SK-N-SH (cell line): ENCODE measurements around the gene MRPS7. TPM values are rescaled to one million over a fixed set of nuclear protein-coding genes. Genes with fewer than 3 reads are reported as not detected.
A peak's percentile ranks its signal among the peaks of the same experiment; 100 is the strongest.

ENCODE experiments used
- CTCF ChIA-PET: fragments of 300-600, 350-600 bp; formaldehyde crosslinking; extraction: SDS; loops from one replicate; lab custom pipeline; 2021; lab: Yijun Ruan, JAX
- POLR2A ChIA-PET: fragments of 350-600 bp; sonication (Branson Sonifier 250); formaldehyde crosslinking; extraction: SDS; loops from one replicate; lab custom pipeline; 2020; ENCODE audit warnings: antibody characterized with exemption, inconsistent platforms; lab: Yijun Ruan, JAX
- DNase-seq: peaks from one replicate; pipeline ENCODE4 v3.0.0; 2012
- H2AFZ ChIP-seq: fragments of 200-600 bp; sonication (generic); 2 replicates; pipeline ENCODE4 v1.8.1; 2016; ENCODE audit warnings: antibody characterized with exemption, mild to moderate bottlenecking, low read depth
- H3F3A ChIP-seq: fragments of 200-600 bp; sonication (generic); replicated peaks from 2 replicates; pipeline ENCODE3; 2016; ENCODE audit warnings: antibody characterized with exemption, mild to moderate bottlenecking; ENCODE audit not compliant: insufficient read depth
- H3K27ac ChIP-seq, 2 experiments: fragments of 200-500 bp in 1 of 2; fragments of 200-600 bp in 1 of 2; sonication (Bioruptor generic) in 1 of 2; sonication (generic), shearing (Covaris generic) in 1 of 2; 2 replicates each; pipeline versions ENCODE4 v1.5.1 to v1.6.1; 2014 to 2016; ENCODE audit warnings: low read depth in 2 of 2, inconsistent platforms in 1 of 2, low read length in 1 of 2, mild to moderate bottlenecking in 1 of 2, mixed read lengths in 1 of 2
- H3K27me3 ChIP-seq: fragments of 200-600 bp; sonication (generic), shearing (Covaris generic); 2 replicates; pipeline ENCODE4 v1.6.1; 2016; ENCODE audit warnings: mixed run types; ENCODE audit not compliant: insufficient read depth
- H3K36me3 ChIP-seq, 2 experiments: fragments of 200-500 bp in 1 of 2; fragments of 200-600 bp in 1 of 2; sonication (Bioruptor generic) in 1 of 2; sonication (generic) in 1 of 2; replicated peaks in 1 of 2; 2 replicates each; pipeline versions ENCODE3 to v1.5.1; 2014 to 2016; ENCODE audit warnings: low read length in 1 of 2, mild to moderate bottlenecking in 1 of 2; ENCODE audit not compliant: insufficient read depth in 2 of 2, control insufficient read depth in 1 of 2
- H3K4me1 ChIP-seq, 2 experiments: fragments of 200-500 bp in 1 of 2; fragments of 200-600 bp in 1 of 2; sonication (Bioruptor generic) in 1 of 2; sonication (generic), shearing (Covaris generic) in 1 of 2; 2 replicates each; pipeline versions ENCODE4 v1.5.1 to v1.6.1; 2014 to 2016; ENCODE audit warnings: low read depth in 1 of 2, low read length in 1 of 2, mixed run types in 1 of 2; ENCODE audit not compliant: insufficient read depth in 2 of 2, control insufficient read depth in 1 of 2
- H3K4me2 ChIP-seq: fragments of 200-600 bp; sonication (generic), shearing (Covaris generic); 2 replicates; pipeline ENCODE4 v1.6.1; 2017; ENCODE audit warnings: mixed run types
- H3K4me3 ChIP-seq, 2 experiments: fragments of 200-500 bp in 1 of 2; fragments of 200-600 bp in 1 of 2; sonication (Bioruptor generic) in 1 of 2; sonication (generic), shearing (Covaris generic) in 1 of 2; 2 replicates each; pipeline versions ENCODE4 v1.5.1 to v1.8.1; 2014 to 2016; ENCODE audit warnings: low read depth in 2 of 2, inconsistent platforms in 1 of 2, low read length in 1 of 2, mild to moderate bottlenecking in 1 of 2, mixed read lengths in 1 of 2, moderate library complexity in 1 of 2
- H3K79me2 ChIP-seq: fragments of 200-600 bp; sonication (generic); 2 replicates; pipeline ENCODE4 v1.8.1; 2017; ENCODE audit warnings: mild to moderate bottlenecking; ENCODE audit not compliant: insufficient read depth
- H3K9ac ChIP-seq: fragments of 200-600 bp; sonication (generic); 2 replicates; pipeline ENCODE4 v1.6.1; 2017; ENCODE audit warnings: mixed run types
- H3K9me2 ChIP-seq: fragments of 200-600 bp; sonication (generic); 2 replicates; pipeline ENCODE4 v1.6.1; 2017; ENCODE audit warnings: mixed run types
- H3K9me3 ChIP-seq: fragments of 200-600 bp; sonication (generic); 2 replicates; pipeline ENCODE4 v1.6.1; 2017; ENCODE audit warnings: mixed run types, mild to moderate bottlenecking, moderate library complexity
- H4K20me1 ChIP-seq: fragments of 200-600 bp; sonication (generic); 2 replicates; pipeline ENCODE4 v1.6.1; 2017; ENCODE audit warnings: mild to moderate bottlenecking, mixed run types; ENCODE audit not compliant: insufficient read depth
- CTCF ChIP-seq: fragments of 200-600 bp; sonication (generic); IDR thresholded peaks from 2 replicates; pipeline ENCODE4 v1.6.1; 2017; ENCODE audit warnings: antibody characterized with exemption, mild to moderate bottlenecking, moderate library complexity
- EZH2phosphoT487 ChIP-seq: fragments of 200-600 bp; sonication (generic); IDR thresholded peaks from 2 replicates; pipeline ENCODE4 v1.6.1; 2017; ENCODE audit warnings: low read depth, mixed run types, mild to moderate bottlenecking, antibody characterized with exemption, moderate library complexity, borderline replicate concordance
- FOXM1 ChIP-seq: IDR thresholded peaks from 2 replicates; pipeline ENCODE4 v1.4.0; 2012; ENCODE audit warnings: low read depth, mild to moderate bottlenecking
- GATA2 ChIP-seq: sonication (generic); formaldehyde crosslinking; IDR thresholded peaks from 2 replicates; pipeline ENCODE4 v1.5.0; 2020; ENCODE audit warnings: mild to moderate bottlenecking, missing genetic modification reagents
- IRF3 ChIP-seq: fragments of 150-350 bp; IDR thresholded peaks from 2 replicates; pipeline ENCODE4 v1.6.1; 2016; ENCODE audit warnings: mild to moderate bottlenecking, low read depth, low read length
- MEF2A ChIP-seq: IDR thresholded peaks from 2 replicates; pipeline ENCODE4 v1.4.0; 2012; ENCODE audit warnings: low read depth, borderline replicate concordance
- MXI1 ChIP-seq: IDR thresholded peaks from 2 replicates; pipeline ENCODE4 v1.6.1; 2012; ENCODE audit warnings: mild to moderate bottlenecking, low read depth, low read length, improper control_type of control experiment
- POLR2AphosphoS5 ChIP-seq: IDR thresholded peaks from 2 replicates; pipeline ENCODE4 v1.6.1; 2012; ENCODE audit warnings: low read depth, low read length
- RCOR1 ChIP-seq: fragments of 150-350 bp; IDR thresholded peaks from 2 replicates; pipeline ENCODE4 v1.6.1; 2017; ENCODE audit warnings: antibody characterized with exemption, low read length
- RFX5 ChIP-seq: IDR thresholded peaks from 2 replicates; pipeline ENCODE4 v1.6.1; 2012; ENCODE audit warnings: mild to moderate bottlenecking, improper control_type of control experiment, low read length
- RXRA ChIP-seq: IDR thresholded peaks from 2 replicates; pipeline ENCODE4 v1.4.0; 2012; ENCODE audit warnings: low read depth, mild to moderate bottlenecking, borderline replicate concordance
- TAF1 ChIP-seq: IDR thresholded peaks from 2 replicates; pipeline ENCODE4 v1.6.1; 2012; ENCODE audit warnings: low read depth, mild to moderate bottlenecking, low read length, moderate library complexity, borderline replicate concordance
- TEAD4 ChIP-seq: IDR thresholded peaks from 2 replicates; pipeline ENCODE4 v1.4.0; 2012; ENCODE audit warnings: mild to moderate bottlenecking, borderline replicate concordance; ENCODE audit not compliant: insufficient read depth
- USF1 ChIP-seq: IDR thresholded peaks from 2 replicates; pipeline ENCODE4 v1.4.0; 2012; ENCODE audit warnings: low read depth, borderline replicate concordance
- USF2 ChIP-seq: fragments of 150-350 bp; IDR thresholded peaks from 2 replicates; pipeline ENCODE4 v1.6.1; 2017; ENCODE audit warnings: antibody characterized with exemption, low read length, low read depth, borderline replicate concordance
- YY1 ChIP-seq: IDR thresholded peaks from 2 replicates; pipeline ENCODE4 v1.4.0; 2012; ENCODE audit warnings: low read depth, mild to moderate bottlenecking
- WGBS: methylation state at CpG from one replicate; pipeline ENCODE4 v1.1.6; 2017; ENCODE audit warnings: low lambda C conversion rate; 5-methylcytosine and 5-hydroxymethylcytosine counted together
- polyA plus RNA-seq, 3 experiments: library from polyadenylated mRNA; depleted of rRNA; stranded (reverse); fragments of >200 nt; gene quantifications; 2 replicates each; pipeline ENCODE4 v1.2.3, GENCODE V29; 2012

The MRPS7 gene
- polyA plus RNA-seq, 1 of the 3 experiments (the other 2 are of a cell fraction): 82.8 TPM

- peak overlapping the region; percentile 74 to 79 for H3K4me3 ChIP-seq
- H3K27ac ChIP-seq: peak overlapping the region; percentile 5 to 97; a peak in 3 of 4 replicates
- H3K79me2 ChIP-seq: peaks cover 9% of the 10 kb centered on the region
- 61% methylated on average over 23 of the region's 24 CpGs for WGBS
- H3K9me3 ChIP-seq: no peaks in the 10 kb centered on the region
- CTCF ChIA-PET: interaction anchor here (1.0 to 6.8 kb wide), 38 partner anchors 11 to 408 kb away, joined by 3 to 102 read pairs (median 4); partner anchors contain the start of genes ATP5PD, GGA3, GRB2 and KCTD2
- H3K9me2 ChIP-seq: no peaks in the 10 kb centered on the region
- peaks cover 24 to 44% of the 10 kb centered on the region in 2 experiments; a peak in 3 of 4 replicates for H3K4me1 ChIP-seq
- POLR2A ChIA-PET: interaction anchor here (0.7 to 5.3 kb wide), 10 partner anchors 10 to 140 kb away, joined by 3 to 67 read pairs (median 7); partner anchors contain the start of genes GGA3, GRB2, MRPS7 and SLC25A19
- no peaks in the 10 kb centered on the region for H3K27me3 ChIP-seq
- H3K36me3 ChIP-seq: peaks cover 0 to 2% of the 10 kb centered on the region in 2 experiments
- H3F3A ChIP-seq: peaks cover 6% of the 10 kb centered on the region
- peak overlapping the region; percentile 83 for H3K9ac ChIP-seq
- H3K4me2 ChIP-seq: peak overlapping the region; percentile 100
- peak; percentile 78 for DNase-seq
- TF ChIP-seq GATA2 (no peak), CTCF (no peak), MXI1 (no peak), RCOR1 (no peak), IRF3 (no peak), YY1 (no peak), MEF2A (no peak), TEAD4 (no peak), USF2 (no peak), RXRA (no peak), RFX5 (no peak), FOXM1 (no peak), TAF1 (no peak), USF1 (no peak), POLR2AphosphoS5 (no peak), EZH2phosphoT487 (no peak)
- H4K20me1 ChIP-seq: no peaks in the 10 kb centered on the region
- peak overlapping the region; percentile 93; the same call in 1 of the 2 replicates for H2AFZ ChIP-seq
Measured at GRCh38 chr17:75271955-75272847, 10.5 kb downstream of the MRPS7 start.
